Body of pancreas (tissue), 4 donors: ENCODE results near the gene ULBP1.
"Not testable (repeated sequence)": the region's sequence is repeated elsewhere in the genome, so short reads cannot be mapped to it uniquely, and the experiment has no call there.

ENCODE experiments used
- CTCF ChIP-seq, 7 experiments: fragments of 450-650 bp in 4 of 7; fragments of 200-600 bp in 3 of 7; sonication (generic) in 3 of 7; IDR thresholded peaks; one replicate each; pipeline ENCODE4 v1.5.1; 2016 to 2019; ENCODE audit warnings: antibody characterized with exemption in 7 of 7
- POLR2A ChIP-seq, 3 donors: fragments of 450-650 bp; IDR thresholded peaks; one replicate each; pipeline ENCODE4 v1.6.1; 2016; ENCODE audit warnings: antibody characterized with exemption in 3 of 3, mild to moderate bottlenecking in 2 of 3

GRCh38 chr6:150021870-150022269 lies 58.1 kb downstream of the ULBP1 start:
- TF ChIP-seq CTCF, POLR2A (IDR thresholded peaks at IDR 0.05): not testable (repeated sequence)
